ENCODE data around the gene CLEC11A.

DNA sequence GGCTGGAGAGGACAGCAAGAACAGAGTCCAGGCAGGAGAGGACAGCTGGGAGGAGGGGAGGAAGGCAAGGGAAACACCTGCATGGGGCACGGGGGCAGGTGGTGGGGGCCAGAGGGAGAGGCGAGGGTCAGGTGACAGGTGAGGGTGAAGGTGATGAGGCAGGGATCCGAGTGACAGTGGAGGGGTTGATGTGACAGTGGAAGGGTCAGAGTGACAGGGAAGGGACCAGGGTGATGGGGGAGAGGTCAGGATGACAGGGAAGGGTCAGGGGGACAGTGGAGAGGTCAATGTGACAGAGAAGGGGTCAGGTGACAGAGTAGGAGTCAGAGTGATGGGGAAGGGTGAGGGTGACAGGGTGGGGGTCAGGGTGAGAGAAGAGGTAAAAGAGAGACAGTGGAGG, 44.8 kb upstream of the CLEC11A start:
- TF ChIP-seq, protein P1, sequence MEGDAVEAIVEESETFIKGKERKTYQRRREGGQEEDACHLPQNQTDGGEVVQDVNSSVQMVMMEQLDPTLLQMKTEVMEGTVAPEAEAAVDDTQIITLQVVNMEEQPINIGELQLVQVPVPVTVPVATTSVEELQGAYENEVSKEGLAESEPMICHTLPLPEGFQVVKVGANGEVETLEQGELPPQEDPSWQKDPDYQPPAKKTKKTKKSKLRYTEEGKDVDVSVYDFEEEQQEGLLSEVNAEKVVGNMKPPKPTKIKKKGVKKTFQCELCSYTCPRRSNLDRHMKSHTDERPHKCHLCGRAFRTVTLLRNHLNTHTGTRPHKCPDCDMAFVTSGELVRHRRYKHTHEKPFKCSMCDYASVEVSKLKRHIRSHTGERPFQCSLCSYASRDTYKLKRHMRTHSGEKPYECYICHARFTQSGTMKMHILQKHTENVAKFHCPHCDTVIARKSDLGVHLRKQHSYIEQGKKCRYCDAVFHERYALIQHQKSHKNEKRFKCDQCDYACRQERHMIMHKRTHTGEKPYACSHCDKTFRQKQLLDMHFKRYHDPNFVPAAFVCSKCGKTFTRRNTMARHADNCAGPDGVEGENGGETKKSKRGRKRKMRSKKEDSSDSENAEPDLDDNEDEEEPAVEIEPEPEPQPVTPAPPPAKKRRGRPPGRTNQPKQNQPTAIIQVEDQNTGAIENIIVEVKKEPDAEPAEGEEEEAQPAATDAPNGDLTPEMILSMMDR (IDR thresholded peaks at IDR 0.05) = no peak
- TF ChIP-seq POLR2A (IDR thresholded peaks at IDR 0.05) = no peak

Data from right lobe of liver (tissue), 4 donors.